ENCODE data around the gene POLR3C. TPM values are rescaled to one million over a fixed set of nuclear protein-coding genes. Genes with fewer than 3 reads are reported as not detected.

The POLR3C gene
- total RNA-seq, 4 donors from 2014 or later: 28.0 to 36.5 (median 32.7) TPM

GRCh38 chr1:145843031-145843430 lies 19.0 kb downstream of the POLR3C start:
- DNase-seq: no peak
- no peaks in the 10 kb centered on the region for H3K9me3 ChIP-seq
- no peaks in the 10 kb centered on the region for H3K27me3 ChIP-seq
- intact Hi-C loops (cut with DNase I): no loop called here
- peaks cover 34 to 46% of the 10 kb centered on the region in 2 donors for H3K36me3 ChIP-seq
- H3K27ac ChIP-seq: no peak overlapping the region
- no peak overlapping the region for H3K4me3 ChIP-seq (replicated peaks in 1 of 3)
- no peak for TF ChIP-seq POLR2A (IDR thresholded peaks at IDR 0.05)
- no peak for TF ChIP-seq CTCF (IDR thresholded peaks at IDR 0.05)
- WGBS, 2 donors: 92 to 95% methylated on average over 3 of the region's 3 CpGs
- peaks cover 6 to 13% of the 10 kb centered on the region in 2 donors for H3K4me1 ChIP-seq

GRCh38 chr1:145845144-145845513 lies 21.1 kb downstream of the POLR3C start:
- Histone ChIP-seq H3K9me3 (no peaks in the 10 kb centered on the region), H3K4me1 (peaks cover 6 to 13% of the 10 kb centered on the region in 2 donors), H3K36me3 (peaks cover 22 to 34% of the 10 kb centered on the region in 2 donors), H3K27me3 (no peaks in the 10 kb centered on the region), H3K4me3 (replicated peaks in 1 of 3) (peak overlapping the region in 1 of 3 donors; percentile 38), H3K27ac (no peak overlapping the region)
- no peak for TF ChIP-seq POLR2A (IDR thresholded peaks at IDR 0.05)
- no peak for TF ChIP-seq CTCF (IDR thresholded peaks at IDR 0.05)
- intact Hi-C loops (cut with DNase I): no loop called here
- no peak for DNase-seq
- 15 to 17% methylated on average over 4 of the region's 4 CpGs for WGBS, 2 donors

DNA sequence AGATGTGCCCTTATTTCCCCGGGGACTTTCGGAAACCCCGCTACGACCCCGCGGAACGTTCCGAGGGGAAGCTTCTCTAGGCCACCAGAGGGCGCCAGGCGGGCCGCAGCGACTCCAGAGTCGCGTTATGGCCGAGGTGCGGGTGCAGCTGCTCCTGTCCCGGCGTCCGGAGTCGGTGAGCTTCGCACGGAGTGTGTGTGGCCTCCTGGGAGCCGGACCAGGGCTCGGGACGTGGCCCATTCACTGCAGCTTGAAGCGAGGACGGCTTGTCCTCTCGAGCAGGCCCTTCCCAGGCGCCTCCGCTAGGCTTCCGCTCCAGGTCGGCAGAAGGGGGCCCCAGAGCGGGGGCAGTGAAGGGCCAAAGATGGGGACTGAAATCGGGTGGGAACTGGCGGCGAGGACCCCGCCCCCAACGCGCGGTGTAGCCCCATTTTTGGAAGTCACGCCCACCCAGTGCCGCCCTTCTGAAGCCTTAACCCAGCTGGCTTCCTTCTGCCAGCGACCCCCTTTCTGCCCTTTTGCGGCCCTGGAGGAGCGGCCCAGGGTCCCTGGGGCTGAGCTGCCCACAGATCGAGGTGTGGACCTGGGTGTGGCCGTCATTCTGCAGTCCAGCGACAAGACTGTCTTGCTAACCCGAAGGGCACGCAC lies 21.6 kb downstream of the POLR3C start, which contains the start of gene NUDT17:
TSS of gene NUDT17 (plus strand) at position 117 of the 648 bp plus-strand sequence. CDS start at position 128, 11 bp downstream.
- Histone ChIP-seq H3K27me3 (no peaks in the 10 kb centered on the region), H3K9me3 (no peaks in the 10 kb centered on the region), H3K4me1 (peaks cover 6 to 13% of the 10 kb centered on the region in 2 donors), H3K36me3 (peaks cover 22 to 34% of the 10 kb centered on the region in 2 donors), H3K4me3 (replicated peaks in 1 of 3) (peak within 1 kb of the TSS in 2 of 3 donors; percentile 9 to 38), H3K27ac (peak within 1 kb of the TSS in 2 of 3 donors; percentile 53 to 70)
- peak; percentile 79 to 81 for DNase-seq
- no peak for TF ChIP-seq POLR2A (IDR thresholded peaks at IDR 0.05)
- TF ChIP-seq CTCF (IDR thresholded peaks at IDR 0.05): peak; percentile 64 to 95 (median 80)
- WGBS, 2 donors: 1% methylated on average over 16 to 22 of the region's 50 CpGs
- intact Hi-C loops (cut with DNase I): no loop called here

DNA sequence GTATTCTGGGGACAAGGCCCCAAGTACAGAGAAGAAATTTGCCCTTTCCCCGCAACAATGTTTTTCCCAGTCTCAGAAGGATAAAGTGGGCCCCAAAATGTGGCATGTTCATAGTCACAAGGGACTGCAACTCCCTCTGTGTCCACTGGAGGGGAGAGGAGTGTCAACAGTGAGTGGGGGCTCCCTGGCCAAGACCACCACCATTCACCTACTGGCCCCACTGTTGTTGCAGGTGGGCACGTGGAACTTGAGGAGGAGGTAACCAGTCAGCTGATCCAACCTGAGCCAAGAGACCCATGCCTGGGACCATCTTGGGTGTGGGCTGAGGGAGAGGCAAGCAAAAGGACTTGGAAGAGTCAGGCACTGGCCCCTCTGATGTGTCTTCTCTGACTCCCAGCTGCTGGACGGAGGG lies 22.2 kb downstream of the POLR3C start:
- no peaks in the 10 kb centered on the region for H3K27me3 ChIP-seq
- DNase-seq: no peak
- intact Hi-C loops (cut with DNase I): no loop called here
- H3K27ac ChIP-seq: peak overlapping the region in 2 of 3 donors; percentile 53 to 70
- H3K4me1 ChIP-seq: peaks cover 6 to 13% of the 10 kb centered on the region in 2 donors
- H3K9me3 ChIP-seq: no peaks in the 10 kb centered on the region
- WGBS, 2 donors: 73 to 87% methylated on average over 2 to 3 of the region's 3 CpGs
- H3K4me3 ChIP-seq (replicated peaks in 1 of 3): no peak overlapping the region
- TF ChIP-seq POLR2A (IDR thresholded peaks at IDR 0.05) (no peak), CTCF (IDR thresholded peaks at IDR 0.05) (peak in 5 of 6 experiments; percentile 13 to 55 (median 41))
- H3K36me3 ChIP-seq: peaks cover 22 to 33% of the 10 kb centered on the region in 2 donors

DNA sequence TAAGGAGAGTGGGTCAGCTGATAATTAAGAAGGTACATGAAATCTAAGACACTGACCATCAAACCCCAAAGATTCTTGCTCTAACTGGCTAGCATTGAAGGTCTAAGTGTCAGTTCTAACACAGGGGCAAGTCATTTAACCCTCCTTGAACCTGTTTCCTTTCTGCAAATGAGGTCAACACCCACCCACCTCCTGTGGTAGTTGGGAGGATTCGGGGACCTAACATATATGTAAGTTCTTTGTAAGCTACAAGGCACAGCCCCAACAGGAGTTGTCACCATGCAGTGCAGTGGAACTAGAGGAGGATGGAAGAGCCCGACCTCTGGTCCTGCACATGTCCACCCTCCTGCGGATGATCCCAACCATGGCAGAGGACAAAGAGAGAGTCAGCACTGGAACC lies 23.8 kb downstream of the POLR3C start:
- no peak for TF ChIP-seq POLR2A (IDR thresholded peaks at IDR 0.05)
- no peak for TF ChIP-seq CTCF (IDR thresholded peaks at IDR 0.05)
- WGBS, 2 donors: 75 to 83% methylated on average over 3 of the region's 3 CpGs
- peaks cover 16 to 26% of the 10 kb centered on the region in 2 donors for H3K36me3 ChIP-seq
- intact Hi-C loops (cut with DNase I): no loop called here
- no peak for DNase-seq
- no peaks in the 10 kb centered on the region for H3K27me3 ChIP-seq
- H3K27ac ChIP-seq: no peak overlapping the region
- H3K4me1 ChIP-seq: peaks cover 6 to 13% of the 10 kb centered on the region in 2 donors
- no peaks in the 10 kb centered on the region for H3K9me3 ChIP-seq
- no peak overlapping the region for H3K4me3 ChIP-seq (replicated peaks in 1 of 3)

Data from thyroid gland (tissue), 4 donors.